ENCODE results near the gene CELF2. TPM values are rescaled to one million over a fixed set of nuclear protein-coding genes. Genes with fewer than 3 reads are reported as not detected.

The CELF2 gene
- total RNA-seq, 4 donors from 2014 or later: 106 to 127 (median 120) TPM

DNA sequence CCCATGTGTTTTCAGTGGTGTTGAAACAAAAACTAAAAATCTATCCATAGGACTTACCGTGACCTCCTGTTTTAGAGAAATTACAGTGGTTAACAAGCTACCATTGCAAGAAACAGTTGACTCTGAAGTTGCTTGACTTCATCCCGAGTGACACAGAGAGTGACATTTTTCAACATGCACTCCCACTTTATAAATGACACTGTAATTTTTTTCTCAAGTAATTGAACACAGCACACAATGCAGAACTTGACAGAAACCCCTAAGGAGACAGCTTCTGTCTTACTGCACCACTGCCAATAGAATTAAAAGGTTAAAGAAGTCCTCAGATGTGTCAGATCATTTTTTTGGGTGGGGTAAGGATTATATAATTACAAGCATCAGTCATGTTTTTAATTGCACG is 246.1 kb downstream of the CELF2 start:
- peak overlapping the region in 1 of 4 donors; percentile 14 for H3K27ac ChIP-seq
- TF ChIP-seq, protein P1, sequence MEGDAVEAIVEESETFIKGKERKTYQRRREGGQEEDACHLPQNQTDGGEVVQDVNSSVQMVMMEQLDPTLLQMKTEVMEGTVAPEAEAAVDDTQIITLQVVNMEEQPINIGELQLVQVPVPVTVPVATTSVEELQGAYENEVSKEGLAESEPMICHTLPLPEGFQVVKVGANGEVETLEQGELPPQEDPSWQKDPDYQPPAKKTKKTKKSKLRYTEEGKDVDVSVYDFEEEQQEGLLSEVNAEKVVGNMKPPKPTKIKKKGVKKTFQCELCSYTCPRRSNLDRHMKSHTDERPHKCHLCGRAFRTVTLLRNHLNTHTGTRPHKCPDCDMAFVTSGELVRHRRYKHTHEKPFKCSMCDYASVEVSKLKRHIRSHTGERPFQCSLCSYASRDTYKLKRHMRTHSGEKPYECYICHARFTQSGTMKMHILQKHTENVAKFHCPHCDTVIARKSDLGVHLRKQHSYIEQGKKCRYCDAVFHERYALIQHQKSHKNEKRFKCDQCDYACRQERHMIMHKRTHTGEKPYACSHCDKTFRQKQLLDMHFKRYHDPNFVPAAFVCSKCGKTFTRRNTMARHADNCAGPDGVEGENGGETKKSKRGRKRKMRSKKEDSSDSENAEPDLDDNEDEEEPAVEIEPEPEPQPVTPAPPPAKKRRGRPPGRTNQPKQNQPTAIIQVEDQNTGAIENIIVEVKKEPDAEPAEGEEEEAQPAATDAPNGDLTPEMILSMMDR (IDR thresholded peaks at IDR 0.05): no peak
- no peak for TF ChIP-seq POLR2A (IDR thresholded peaks at IDR 0.05)
- no peak for TF ChIP-seq EP300 (IDR thresholded peaks at IDR 0.05)
- H3K4me3 ChIP-seq: no peak overlapping the region
- H3K9me3 ChIP-seq: no peaks in the 10 kb centered on the region
- 44 to 50% methylated on average over 3 of the region's 3 CpGs for WGBS, 2 donors
- peaks cover 0 to 74% (median 21%) of the 10 kb centered on the region in 4 donors for H3K4me1 ChIP-seq
- peaks cover 0 to 50% (median 12%) of the 10 kb centered on the region in 3 donors for H3K36me3 ChIP-seq
- DNase-seq (ENCODE audit: low spot score in 2 of 2): no peak
- no peaks in the 10 kb centered on the region for H3K27me3 ChIP-seq

DNA sequence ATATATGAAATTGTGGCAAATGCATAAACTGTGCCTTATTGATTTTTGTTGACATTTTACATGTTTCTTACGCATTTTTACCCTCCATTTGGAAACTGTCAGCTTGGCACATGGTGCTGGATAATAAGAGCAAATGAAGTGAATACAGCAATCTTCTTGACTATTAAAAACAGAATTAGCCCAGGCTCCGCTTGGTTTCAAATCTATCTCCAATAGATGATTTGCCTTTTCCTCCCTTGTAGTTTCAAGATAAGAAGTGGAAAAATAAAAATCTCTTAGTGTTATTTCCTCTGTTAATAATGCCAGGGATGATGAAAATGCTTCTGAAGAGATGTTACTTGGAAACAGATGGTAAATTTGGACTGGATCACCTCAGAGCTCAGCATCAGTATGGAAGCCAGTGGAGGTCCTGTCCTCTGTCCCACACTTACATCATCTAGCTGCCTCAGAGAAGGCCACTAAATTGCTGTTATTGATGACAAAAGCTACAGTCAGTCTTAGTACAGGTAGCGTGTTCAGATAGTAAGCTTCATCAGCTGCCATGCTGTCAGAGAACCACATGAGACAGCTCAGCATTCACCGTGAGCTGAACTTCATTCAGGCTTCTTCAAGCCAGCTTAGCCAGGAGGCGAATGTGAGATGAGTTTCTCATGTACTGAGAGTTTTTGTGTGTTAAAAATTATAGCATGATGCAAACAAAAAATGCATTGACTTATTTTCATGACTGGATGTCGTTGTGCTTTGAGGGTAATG is 246.8 kb downstream of the CELF2 start:
- Histone ChIP-seq H3K9me3 (no peaks in the 10 kb centered on the region), H3K27ac (peak overlapping the region in 2 of 4 donors; percentile 14 to 36), H3K36me3 (peaks cover 0 to 43% (median 8%) of the 10 kb centered on the region in 3 donors), H3K4me1 (peaks cover 0 to 81% (median 23%) of the 10 kb centered on the region in 4 donors), H3K4me3 (no peak overlapping the region), H3K27me3 (no peaks in the 10 kb centered on the region)
- DNase-seq (ENCODE audit: low spot score in 2 of 2): no peak
- TF ChIP-seq, protein P1 (IDR thresholded peaks at IDR 0.05): no peak
- no peak for TF ChIP-seq POLR2A (IDR thresholded peaks at IDR 0.05)
- 67 to 70% methylated on average over 6 of the region's 6 CpGs for WGBS, 2 donors

GRCh38 chr10:11265484-11265883 is 247.8 kb downstream of the CELF2 start:
- no peak overlapping the region for H3K4me3 ChIP-seq
- peaks cover 0 to 86% (median 31%) of the 10 kb centered on the region in 4 donors for H3K4me1 ChIP-seq
- H3K27ac ChIP-seq: peak overlapping the region in 2 of 4 donors; percentile 42 to 43
- DNase-seq (ENCODE audit: low spot score in 2 of 2): no peak
- no peak for TF ChIP-seq POLR2A (IDR thresholded peaks at IDR 0.05)
- no peak for TF ChIP-seq EP300 (IDR thresholded peaks at IDR 0.05)
- TF ChIP-seq, protein P1 (IDR thresholded peaks at IDR 0.05): no peak
- H3K36me3 ChIP-seq: peaks cover 0 to 34% (median 0%) of the 10 kb centered on the region in 3 donors
- H3K9me3 ChIP-seq: no peaks in the 10 kb centered on the region
- H3K27me3 ChIP-seq: no peaks in the 10 kb centered on the region
- 39 to 44% methylated on average over 3 of the region's 3 CpGs for WGBS, 2 donors

- H3K4me1 ChIP-seq: peaks cover 0 to 91% (median 35%) of the 10 kb centered on the region in 4 donors
- 39 to 53% methylated on average over 4 of the region's 4 CpGs for WGBS, 2 donors
Observed at GRCh38 chr10:11266426-11266825, 248.8 kb downstream of the CELF2 start.

More at GRCh38 chr10:11266426-11266825, 248.8 kb downstream of the CELF2 start:
- Histone ChIP-seq H3K4me3 (no peak overlapping the region), H3K27me3 (no peaks in the 10 kb centered on the region), H3K36me3 (peaks cover 0 to 33% (median 0%) of the 10 kb centered on the region in 3 donors), H3K9me3 (no peaks in the 10 kb centered on the region), H3K27ac (peak overlapping the region in 1 of 4 donors; percentile 59)
- DNase-seq (ENCODE audit: low spot score in 2 of 2): no peak
- TF ChIP-seq EP300 (IDR thresholded peaks at IDR 0.05): no peak
- TF ChIP-seq, protein P1 (IDR thresholded peaks at IDR 0.05): no peak
- no peak for TF ChIP-seq POLR2A (IDR thresholded peaks at IDR 0.05)
